H9 (cell line): ENCODE measurements around the gene C19orf47. TPM values are rescaled to one million over a fixed set of nuclear protein-coding genes. Genes with fewer than 3 reads are reported as not detected.

Experiments
- DNase-seq: peaks from one replicate; pipeline ENCODE4 v3.0.0-alpha.2; 2017
- H2AFZ ChIP-seq: one replicate; pipeline ENCODE4 v1.6.1; 2013; ENCODE audit warnings: mild to moderate bottlenecking, low read length, control low read depth, moderate library complexity
- H2AK5ac ChIP-seq: 2 replicates; pipeline ENCODE4 v1.6.1; 2013; ENCODE audit warnings: low read length, control low read depth, mixed read lengths; ENCODE audit not compliant: insufficient read length
- H2BK120ac ChIP-seq: one replicate; pipeline ENCODE4 v1.6.1; 2013; ENCODE audit warnings: low read depth, mild to moderate bottlenecking, low read length, control low read depth, inconsistent platforms; ENCODE audit not compliant: poor library complexity, severe bottlenecking
- H2BK12ac ChIP-seq: 2 replicates; pipeline ENCODE4 v1.6.1; 2013; ENCODE audit warnings: low read length, control low read depth, mixed read lengths, low read depth; ENCODE audit not compliant: insufficient read length
- H2BK15ac ChIP-seq: 2 replicates; pipeline ENCODE4 v1.6.1; 2013; ENCODE audit warnings: low read depth, low read length, control low read depth
- H2BK20ac ChIP-seq: one replicate; pipeline ENCODE4 v1.6.1; 2013; ENCODE audit warnings: low read depth, mild to moderate bottlenecking, low read length, control low read depth, inconsistent platforms; ENCODE audit not compliant: poor library complexity, severe bottlenecking
- H2BK5ac ChIP-seq: 2 replicates; pipeline ENCODE4 v1.6.1; 2013; ENCODE audit warnings: low read length, control low read depth, mixed read lengths; ENCODE audit not compliant: insufficient read length
- H3K14ac ChIP-seq: 2 replicates; pipeline ENCODE4 v1.6.1; 2013; ENCODE audit warnings: low read length, control low read depth; ENCODE audit not compliant: insufficient read depth
- H3K18ac ChIP-seq: 2 replicates; pipeline ENCODE4 v1.6.1; 2013; ENCODE audit warnings: low read depth, mild to moderate bottlenecking, mixed read lengths, low read length, control low read depth; ENCODE audit not compliant: insufficient read length
- H3K23ac ChIP-seq: 2 replicates; pipeline ENCODE4 v1.6.1; 2013; ENCODE audit warnings: low read length, control low read depth, mixed read lengths, low read depth; ENCODE audit not compliant: insufficient read length
- H3K23me2 ChIP-seq: 2 replicates; pipeline ENCODE4 v1.6.1; 2013; ENCODE audit warnings: low read depth, mild to moderate bottlenecking, mixed read lengths, low read length, control low read depth; ENCODE audit not compliant: insufficient read length, poor library complexity, severe bottlenecking
- H3K27ac ChIP-seq: 2 replicates; pipeline ENCODE4 v1.5.1; 2013; ENCODE audit warnings: low read length, control low read depth, mixed read lengths, low read depth; ENCODE audit not compliant: insufficient read length
- H3K27me3 ChIP-seq: 2 replicates; pipeline ENCODE4 v1.6.1; 2013; ENCODE audit warnings: low read length, control low read depth, inconsistent platforms; ENCODE audit not compliant: insufficient read depth
- H3K4ac ChIP-seq: 2 replicates; pipeline ENCODE4 v1.6.1; 2013; ENCODE audit warnings: low read depth, mild to moderate bottlenecking, control low read depth, inconsistent platforms, low read length, moderate library complexity
- H3K4me1 ChIP-seq: 2 replicates; pipeline ENCODE4 v1.6.1; 2013; ENCODE audit warnings: low read length, control low read depth, inconsistent platforms; ENCODE audit not compliant: insufficient read depth
- H3K4me2 ChIP-seq: 2 replicates; pipeline ENCODE4 v1.6.1; 2013; ENCODE audit warnings: low read length, control low read depth, mixed read lengths; ENCODE audit not compliant: insufficient read length, insufficient read depth
- H3K56ac ChIP-seq: 2 replicates; pipeline ENCODE4 v1.6.1; 2013; ENCODE audit warnings: low read depth, mild to moderate bottlenecking, mixed read lengths, low read length, control low read depth; ENCODE audit not compliant: insufficient read length
- H3K79me1 ChIP-seq: 2 replicates; pipeline ENCODE4 v1.6.1; 2013; ENCODE audit warnings: low read depth, mild to moderate bottlenecking, moderate library complexity, low read length, control low read depth, inconsistent platforms; ENCODE audit not compliant: insufficient read depth, poor library complexity, severe bottlenecking
- H3K79me2 ChIP-seq: 2 replicates; pipeline ENCODE4 v1.6.1; 2013; ENCODE audit warnings: low read length, control low read depth, inconsistent platforms; ENCODE audit not compliant: insufficient read depth
- H3K9ac ChIP-seq: 2 replicates; pipeline ENCODE4 v1.6.1; 2013; ENCODE audit warnings: low read length, control low read depth, mixed read lengths; ENCODE audit not compliant: insufficient read length; ENCODE audit errors: extremely low read depth
- H3K9me3 ChIP-seq: one replicate; pipeline ENCODE4 v1.6.1; 2013; ENCODE audit warnings: low read depth, low read length, inconsistent platforms; ENCODE audit not compliant: control insufficient read depth
- H3T11ph ChIP-seq: one replicate; pipeline ENCODE4 v1.6.1; 2013; ENCODE audit warnings: mild to moderate bottlenecking, low read length, control low read depth, inconsistent platforms
- H4K20me1 ChIP-seq: one replicate; pipeline ENCODE4 v1.6.1; 2013; ENCODE audit not compliant: control insufficient read depth, insufficient read length, insufficient read depth
- H4K5ac ChIP-seq: 2 replicates; pipeline ENCODE4 v1.6.1; 2013; ENCODE audit warnings: low read depth, mild to moderate bottlenecking, mixed read lengths, low read length, control low read depth; ENCODE audit not compliant: insufficient read length
- H4K8ac ChIP-seq: replicated peaks from 2 replicates; pipeline ENCODE4 v1.6.1; 2013; ENCODE audit warnings: low read length, control low read depth, mixed read lengths, low read depth; ENCODE audit not compliant: insufficient read length
- H4K91ac ChIP-seq: 2 replicates; pipeline ENCODE4 v1.6.1; 2013; ENCODE audit warnings: low read depth, mild to moderate bottlenecking, moderate library complexity, mixed read lengths, low read length, control low read depth; ENCODE audit not compliant: insufficient read length
- H3K27ac Mint-ChIP-seq, 3 experiments: 2 replicates in 2 of 3; 3 replicates in 1 of 3; pipeline ENCODE4 v1.8.0; 2020 to 2021; ENCODE audit warnings: mixed read lengths in 3 of 3, mild to moderate bottlenecking in 1 of 3, moderate library complexity in 1 of 3
- H3K27me3 Mint-ChIP-seq: 2 replicates; pipeline ENCODE4 v1.8.0; 2021; ENCODE audit warnings: low read depth, mild to moderate bottlenecking, moderate library complexity, mixed read lengths
- H3K36me3 Mint-ChIP-seq, 3 experiments: 2 replicates in 2 of 3; 3 replicates in 1 of 3; pipeline ENCODE4 v1.8.0; 2020 to 2021; ENCODE audit warnings: low read depth in 3 of 3, mixed read lengths in 3 of 3; ENCODE audit not compliant: insufficient read depth in 1 of 3
- H3K4me1 Mint-ChIP-seq, 2 experiments: 2 replicates each; pipeline ENCODE4 v1.8.0; 2020; ENCODE audit warnings: mixed read lengths in 2 of 2
- H3K4me3 Mint-ChIP-seq, 2 experiments: 2 replicates in 1 of 2; 3 replicates in 1 of 2; pipeline ENCODE4 v1.8.0; 2020 to 2021; ENCODE audit warnings: mild to moderate bottlenecking in 2 of 2, mixed read lengths in 2 of 2, moderate library complexity in 1 of 2
- H3K9me3 Mint-ChIP-seq, 2 experiments: 2 replicates in 1 of 2; 3 replicates in 1 of 2; pipeline ENCODE4 v1.8.0; 2020; ENCODE audit warnings: mild to moderate bottlenecking in 2 of 2, mixed read lengths in 2 of 2, moderate library complexity in 1 of 2
- CTCF ChIP-seq: fragments of 200-600 bp; sonication (generic); conservative IDR thresholded peaks from 3 replicates; pipeline ENCODE4 v1.8.0; 2021; ENCODE audit warnings: antibody characterized with exemption, mild to moderate bottlenecking
- WGBS: extraction: QIAGEN DNeasy Blood & Tissue Kit; methylation state at CpG from one replicate; pipeline ENCODE4 v1.1.7; 2013; ENCODE audit warnings: missing lambda C conversion rate, low lambda C conversion rate, mixed read lengths; ENCODE audit not compliant: insufficient read length; ENCODE audit errors: extremely low coverage; 5-methylcytosine and 5-hydroxymethylcytosine counted together
- total RNA-seq: library from RNA; stranded (reverse); gene quantifications from 2 replicates; pipeline ENCODE4 v1.2.1, GENCODE V29; 2021

C19orf47 gene
- total RNA-seq, 1 experiment from 2014 or later, result 19.4 TPM

GRCh38 chr19:40277356-40278059 lies 70.7 kb downstream of the C19orf47 start:
- H3T11ph ChIP-seq, result no peak overlapping the region
- no peak overlapping the region for H3K27ac ChIP-seq
- no peak overlapping the region for H3K9ac ChIP-seq
- H3K27ac Mint-ChIP-seq, result peak overlapping the region in 2 of 3 experiments; percentile 9 to 34; a peak in 5 of 7 replicates
- H3K4me1 Mint-ChIP-seq, result peaks cover 29 to 30% of the 10 kb centered on the region in 2 experiments
- no CpG with 5 or more reads among the region's 10 CpGs for WGBS
- no peak overlapping the region for H2AFZ ChIP-seq
- H3K27me3 ChIP-seq, result no peaks in the 10 kb centered on the region
- no peak overlapping the region for H2BK20ac ChIP-seq
- H3K9me3 Mint-ChIP-seq, result no peaks in the 10 kb centered on the region
- H3K27me3 Mint-ChIP-seq, result peaks cover 1% of the 10 kb centered on the region; the same call in 1 of the 2 replicates
- no peak overlapping the region for H4K8ac ChIP-seq
- H2BK12ac ChIP-seq, result no peak overlapping the region
- H3K4ac ChIP-seq, result no peak overlapping the region
- H3K9me3 ChIP-seq, result no peaks in the 10 kb centered on the region
- peaks cover 0 to 2% (median 0%) of the 10 kb centered on the region in 3 experiments; a peak in 1 of 7 replicates for H3K36me3 Mint-ChIP-seq
- no peak overlapping the region for H3K18ac ChIP-seq
- H3K4me1 ChIP-seq, result no peaks in the 10 kb centered on the region
- H4K91ac ChIP-seq, result no peak overlapping the region
- no peak for DNase-seq
- no peaks in the 10 kb centered on the region for H4K20me1 ChIP-seq
- no peak overlapping the region for H3K4me2 ChIP-seq
- no peak overlapping the region for H3K23ac ChIP-seq
- no peak for TF ChIP-seq CTCF
- H3K23me2 ChIP-seq, result no peaks in the 10 kb centered on the region
- no peak overlapping the region for H2BK5ac ChIP-seq
- H2BK15ac ChIP-seq, result no peak overlapping the region
- no peak overlapping the region for H3K4me3 Mint-ChIP-seq
- no peak overlapping the region for H3K56ac ChIP-seq
- no peak overlapping the region for H2AK5ac ChIP-seq
- H3K79me2 ChIP-seq, result peaks cover 8% of the 10 kb centered on the region
- H3K79me1 ChIP-seq, result peaks cover 6% of the 10 kb centered on the region
- H3K14ac ChIP-seq, result no peak overlapping the region
- no peak overlapping the region for H2BK120ac ChIP-seq
- no peak overlapping the region for H4K5ac ChIP-seq
